IPS DF 19.7 (cell line): ENCODE data around the gene SCUBE1.

Source experiments
- DNase-seq: peaks from one replicate; pipeline ENCODE4 v3.0.0-alpha.2; 2013; ENCODE audit warnings: low read depth, low spot score

The SCUBE1 gene

DNA sequence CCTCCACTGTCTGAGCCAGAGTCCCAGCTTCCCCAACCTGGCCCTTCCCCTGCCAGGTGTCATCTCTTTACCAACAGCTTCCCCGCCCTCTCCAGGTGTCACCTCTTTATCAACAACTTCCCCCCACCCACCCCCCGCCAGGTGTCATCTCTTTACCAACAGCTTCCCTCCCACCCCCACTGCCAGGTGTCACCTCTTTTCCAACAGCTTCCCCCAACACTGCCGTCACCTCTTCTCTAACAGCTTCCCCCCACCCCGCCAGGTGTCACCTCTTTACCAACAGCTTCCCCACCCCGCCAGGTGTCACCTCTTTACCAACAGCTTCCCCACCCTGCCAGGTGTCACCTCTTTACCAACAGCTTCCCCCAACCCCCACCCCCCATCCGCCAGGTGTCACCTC lies 126.4 kb downstream of the SCUBE1 start:
- no peak for DNase-seq

DNA sequence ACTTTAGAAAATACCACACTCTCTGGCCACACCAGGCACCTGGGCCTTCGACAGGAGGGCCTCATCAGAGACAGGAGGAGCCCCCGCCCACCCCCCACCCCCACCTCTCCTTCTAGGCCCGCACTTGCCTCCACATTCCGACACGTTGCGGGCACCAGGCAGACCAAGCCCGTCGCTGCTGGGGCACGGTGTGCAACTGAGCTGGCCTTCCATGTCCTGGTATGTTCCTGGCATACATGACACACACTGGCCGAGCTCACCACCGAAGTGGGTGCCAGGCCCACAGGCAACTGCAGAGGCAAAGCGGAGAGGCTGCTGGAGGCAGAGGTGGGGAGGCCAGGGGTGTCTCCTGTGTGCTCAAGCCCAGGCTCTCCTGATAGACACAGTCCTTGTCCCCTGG lies 129.2 kb downstream of the SCUBE1 start:
- DNase-seq = no peak

DNA sequence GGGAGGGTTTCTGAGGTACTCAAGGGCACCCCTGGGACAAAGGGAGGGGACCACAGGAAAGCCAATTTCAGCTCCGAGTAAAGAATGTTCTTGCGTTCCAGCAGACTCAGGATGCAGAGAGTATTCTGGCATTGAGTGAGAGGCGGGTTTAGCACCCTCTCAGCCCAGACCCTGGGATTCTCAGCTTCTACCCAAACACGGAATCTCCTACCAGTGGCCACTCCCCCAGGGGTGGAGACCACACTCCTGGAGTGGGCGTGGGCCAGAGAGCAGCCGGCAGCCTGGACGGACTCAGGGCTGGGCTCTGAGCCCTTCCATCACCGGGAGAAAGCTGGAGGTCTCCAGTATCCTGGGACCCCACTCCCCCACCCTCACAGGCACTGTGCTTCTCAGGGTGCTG lies 130.1 kb downstream of the SCUBE1 start:
- no peak for DNase-seq

DNA sequence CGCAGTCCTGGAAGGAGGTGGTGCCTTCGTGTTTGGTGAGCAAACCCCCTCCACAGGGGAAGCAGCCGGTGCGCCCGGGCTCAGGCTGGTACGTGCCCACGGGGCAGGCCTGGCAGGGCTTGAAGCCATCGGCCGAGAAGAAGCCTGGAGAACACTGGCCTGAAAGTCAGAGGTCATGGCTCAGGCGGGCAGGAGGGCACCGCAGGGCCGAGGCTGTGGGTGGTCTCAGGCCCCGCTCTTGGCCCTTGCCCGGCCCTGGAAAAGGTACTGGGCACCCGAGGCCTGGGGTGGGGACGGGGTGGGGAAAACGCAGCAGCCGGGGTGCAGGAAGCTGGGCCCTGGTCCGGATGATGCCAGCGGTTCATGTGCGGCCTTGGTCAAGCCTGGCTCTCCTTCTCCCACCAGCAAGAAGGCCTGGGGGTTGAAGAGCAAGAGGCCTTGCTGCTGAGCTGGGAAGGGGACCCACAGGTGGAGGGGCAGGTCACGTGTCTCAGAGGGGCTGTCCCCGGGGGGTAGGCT lies 130.7 kb downstream of the SCUBE1 start:
- DNase-seq = no peak

DNA sequence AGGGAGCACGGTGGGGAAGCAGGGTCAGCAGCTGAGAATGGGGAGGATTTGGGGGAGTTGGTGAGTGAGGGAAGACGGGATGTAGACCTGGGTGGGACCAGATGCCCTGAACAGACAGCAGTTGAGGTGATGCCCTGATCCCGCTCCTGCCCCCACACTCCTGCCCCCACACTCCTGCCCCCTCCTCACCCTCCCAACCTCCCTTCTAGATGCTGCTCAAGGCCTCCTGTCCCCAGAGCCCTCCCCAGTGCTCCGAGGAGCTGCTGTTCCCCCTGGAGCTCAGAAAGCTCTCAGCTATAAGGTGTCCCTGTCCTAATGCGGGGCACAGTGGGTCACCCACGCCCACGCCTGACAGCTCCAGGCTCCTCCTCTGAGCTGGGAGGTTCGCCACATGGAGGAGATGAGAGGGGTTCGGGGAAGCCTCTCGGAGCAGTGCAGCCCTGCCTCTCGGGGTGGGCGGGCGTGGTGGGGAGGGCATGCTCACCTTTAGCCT lies 131.2 kb downstream of the SCUBE1 start:
- no peak for DNase-seq

DNA sequence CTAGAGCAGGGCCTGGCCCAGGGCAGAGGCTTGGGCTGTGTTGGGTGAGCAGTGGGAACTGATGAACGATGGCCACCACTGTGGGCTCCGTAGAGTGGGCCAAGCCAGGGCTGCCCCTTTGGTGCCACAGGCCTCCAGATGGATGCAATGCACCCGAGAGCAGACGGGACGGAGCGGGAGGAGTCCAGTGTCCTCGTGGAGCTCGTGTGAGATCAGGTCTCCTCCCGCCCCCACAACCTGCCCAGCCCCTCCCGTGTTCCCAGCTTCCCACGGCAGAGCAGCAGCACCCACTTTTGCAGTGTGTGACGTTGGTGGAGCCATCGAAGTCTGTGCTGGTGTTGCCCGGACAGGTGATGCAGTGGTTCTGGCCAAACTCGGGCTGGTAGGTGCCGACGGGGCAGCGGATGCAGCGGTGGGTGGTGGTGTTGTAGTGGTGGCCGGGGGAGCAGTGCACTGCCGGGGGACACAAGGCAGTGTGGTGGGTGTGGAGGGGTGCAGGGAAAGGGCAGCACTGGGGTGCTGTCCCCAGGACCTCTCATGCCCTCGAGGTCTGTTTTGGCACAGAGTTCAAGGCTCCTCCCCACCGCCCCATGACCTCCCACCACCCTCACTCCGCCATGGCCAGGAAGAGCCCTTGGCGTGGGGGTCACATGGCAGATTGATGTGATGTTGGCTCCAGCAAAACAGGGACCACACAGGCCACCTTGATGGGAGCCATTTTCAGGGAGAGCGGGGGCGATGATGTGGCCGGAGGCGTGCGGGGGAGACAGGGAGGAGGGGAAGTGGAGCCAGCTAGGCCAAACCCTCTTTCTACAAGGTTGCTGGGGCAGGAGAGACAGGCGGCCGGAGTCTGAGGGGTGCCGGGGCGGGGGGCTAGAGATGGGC lies 132.3 kb downstream of the SCUBE1 start:
- DNase-seq = no peak

DNA sequence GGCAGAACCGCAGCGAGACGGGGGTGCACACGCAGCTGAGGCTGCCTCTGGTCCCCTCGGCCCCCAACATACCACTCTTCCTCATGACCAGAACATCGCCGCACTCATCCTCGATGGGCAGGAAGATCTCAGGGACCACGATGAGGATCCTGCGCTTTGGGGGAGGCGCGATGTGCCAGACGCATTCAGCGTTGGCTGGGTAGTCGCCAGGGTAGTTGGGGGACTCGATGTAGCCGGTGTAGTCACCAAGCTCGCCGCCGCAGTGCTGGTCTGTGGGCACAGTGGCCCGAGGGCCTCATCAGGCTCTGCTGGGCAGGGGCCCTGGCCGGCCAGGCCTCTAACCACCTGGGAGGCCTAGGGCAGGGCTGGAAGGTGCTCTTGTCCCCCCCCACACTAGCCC lies 133.2 kb downstream of the SCUBE1 start:
- no peak for DNase-seq

DNA sequence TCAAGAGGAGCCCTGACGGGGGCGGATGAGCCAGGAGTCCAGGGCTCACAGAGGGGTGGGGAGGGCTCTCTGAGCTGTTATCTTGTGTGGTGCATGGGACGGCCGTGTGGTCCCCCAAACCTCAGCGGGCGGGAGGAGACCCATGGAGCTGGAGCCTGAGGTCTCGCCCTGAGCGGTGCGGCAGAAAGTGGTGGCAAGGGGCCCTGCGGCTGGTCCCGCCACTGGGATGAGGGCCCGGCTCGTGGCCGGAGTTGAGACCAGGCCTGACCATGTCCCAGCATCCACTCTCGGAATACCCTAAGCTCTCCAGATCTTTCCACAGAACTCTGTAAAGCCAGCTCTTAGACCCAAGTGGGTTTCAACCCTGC lies 133.7 kb downstream of the SCUBE1 start:
- no peak for DNase-seq

DNA sequence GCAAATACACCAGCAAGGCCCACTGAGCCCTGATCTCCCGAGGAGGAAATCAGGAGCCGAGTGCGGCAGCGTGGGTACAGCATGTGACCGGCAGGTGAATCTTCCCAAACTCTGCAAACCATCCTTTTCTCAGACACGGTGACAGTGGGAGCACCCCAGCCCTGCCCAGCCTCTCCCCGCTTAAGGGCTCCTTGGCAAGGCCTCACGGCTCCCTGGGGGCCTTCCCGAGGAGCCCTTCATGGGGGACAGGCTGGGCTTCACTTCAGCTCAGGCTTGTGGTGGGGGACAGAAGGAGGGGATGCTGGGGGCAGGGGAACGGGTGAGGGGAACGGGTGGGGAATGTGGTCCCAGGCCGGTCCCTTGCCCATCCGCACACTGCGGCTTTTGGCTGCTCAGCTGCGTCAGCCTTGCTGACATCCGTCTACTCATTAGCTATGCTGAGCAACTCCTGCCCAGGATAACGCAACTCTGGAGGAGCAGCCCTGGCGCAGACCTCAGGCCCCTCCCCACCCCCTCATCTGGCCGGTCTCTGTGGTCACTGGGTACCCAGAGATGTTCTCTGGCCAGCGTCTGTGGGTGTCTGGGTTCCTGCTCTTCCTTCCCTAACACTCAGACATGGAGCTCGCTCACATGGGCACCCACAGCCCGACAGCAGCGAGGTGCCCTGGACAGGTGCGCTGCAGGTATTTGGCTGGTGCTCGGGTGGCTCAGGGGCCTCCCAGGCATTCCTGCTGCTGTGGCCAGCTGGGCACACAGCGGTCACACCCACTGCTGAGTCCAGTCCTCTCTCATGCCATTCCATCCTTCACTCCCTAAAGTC lies 134.3 kb downstream of the SCUBE1 start:
- DNase-seq = no peak

DNA sequence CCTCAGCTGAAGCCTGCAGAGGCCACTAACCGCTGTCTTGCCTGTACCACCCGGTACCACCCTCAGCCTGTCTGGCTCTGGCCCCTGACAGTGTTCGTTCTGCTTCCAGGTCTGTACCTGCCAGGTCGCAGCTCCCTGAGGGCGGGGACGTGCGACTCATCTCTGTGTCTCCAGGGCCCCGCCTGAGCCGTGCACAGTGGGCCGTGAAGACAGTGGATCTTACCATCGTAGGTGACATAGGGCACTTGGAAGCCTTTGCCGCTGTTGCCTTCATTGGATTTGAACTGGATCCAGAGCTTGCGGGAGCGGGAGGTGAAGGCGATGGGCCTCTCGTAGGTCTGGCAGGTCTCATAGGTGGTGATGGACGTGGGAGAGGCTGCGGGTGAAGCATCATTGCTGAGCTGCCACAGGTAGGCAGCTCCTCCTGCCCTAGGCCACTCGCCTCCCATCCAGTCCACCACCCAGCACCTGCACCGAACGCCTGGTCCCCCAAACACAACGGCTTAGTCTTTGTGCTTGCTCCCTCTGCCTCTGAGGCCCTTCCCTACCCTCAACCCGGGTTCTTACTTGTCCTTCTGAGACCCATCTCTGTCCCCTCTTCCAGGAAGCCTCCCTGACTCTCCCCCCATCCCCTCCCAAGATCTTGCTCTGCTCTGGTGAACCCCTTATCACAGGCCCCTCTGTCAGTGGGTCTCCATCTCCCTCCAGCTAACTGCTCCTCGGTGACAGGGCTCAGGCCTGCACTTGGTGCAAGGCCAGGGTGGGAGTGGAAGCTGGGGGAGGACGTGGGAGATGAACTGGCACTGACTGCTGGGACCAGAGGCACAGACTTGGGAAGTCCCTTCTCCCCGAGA lies 135.1 kb downstream of the SCUBE1 start:
- no peak for DNase-seq

DNA sequence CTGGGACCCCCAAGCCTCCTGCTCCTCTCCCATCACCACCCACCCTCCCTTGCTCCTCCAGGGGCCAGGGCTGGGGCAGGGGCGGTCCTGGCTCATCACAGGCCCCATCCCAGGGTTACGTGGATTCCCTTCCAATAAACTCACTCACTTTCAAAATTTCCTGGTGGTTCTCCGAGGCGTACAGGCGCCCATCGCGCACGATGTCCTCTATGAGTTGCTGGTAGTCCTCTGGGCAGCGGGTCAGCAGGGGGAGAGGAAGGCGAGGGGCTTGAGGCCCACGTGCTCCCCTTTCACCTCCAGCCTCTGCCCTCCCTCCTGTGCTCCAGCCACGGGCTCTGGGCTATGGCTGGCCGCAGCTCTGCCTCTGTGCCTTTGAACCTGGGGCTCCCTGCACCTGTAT lies 135.8 kb downstream of the SCUBE1 start:
- no peak for DNase-seq

DNA sequence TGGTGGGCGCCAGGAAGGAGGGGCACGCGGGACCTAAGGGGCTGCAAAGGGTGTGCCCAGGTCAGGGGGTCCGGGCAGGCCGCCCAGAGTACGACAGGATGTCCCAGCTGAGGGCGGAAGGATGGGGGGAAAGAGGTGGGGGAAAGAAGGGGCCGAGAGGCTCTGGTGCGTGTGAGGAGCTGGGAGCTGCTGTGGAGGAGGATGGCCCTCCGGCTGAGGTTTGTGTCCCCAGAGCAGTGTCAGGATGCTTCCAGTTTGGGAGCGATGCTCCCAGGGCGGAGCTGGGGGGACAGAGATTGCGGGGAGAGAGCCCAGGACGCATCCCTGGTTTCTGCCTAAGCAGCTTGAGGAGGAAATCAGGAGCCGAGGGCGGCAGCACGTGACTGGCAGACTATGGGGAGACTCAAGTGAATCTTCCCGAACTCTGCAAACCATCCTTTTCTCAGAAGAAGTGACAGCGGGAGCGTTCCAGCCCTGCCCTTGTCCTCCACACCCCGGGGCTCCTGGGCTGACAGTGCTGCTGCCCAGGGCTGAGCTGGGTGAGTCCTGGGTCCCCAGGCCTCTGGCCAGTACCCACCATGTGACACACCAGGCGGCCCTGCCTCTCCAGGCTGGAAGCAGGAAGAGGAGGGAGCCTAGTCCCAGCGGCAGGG lies 136.5 kb downstream of the SCUBE1 start:
- DNase-seq = no peak

DNA sequence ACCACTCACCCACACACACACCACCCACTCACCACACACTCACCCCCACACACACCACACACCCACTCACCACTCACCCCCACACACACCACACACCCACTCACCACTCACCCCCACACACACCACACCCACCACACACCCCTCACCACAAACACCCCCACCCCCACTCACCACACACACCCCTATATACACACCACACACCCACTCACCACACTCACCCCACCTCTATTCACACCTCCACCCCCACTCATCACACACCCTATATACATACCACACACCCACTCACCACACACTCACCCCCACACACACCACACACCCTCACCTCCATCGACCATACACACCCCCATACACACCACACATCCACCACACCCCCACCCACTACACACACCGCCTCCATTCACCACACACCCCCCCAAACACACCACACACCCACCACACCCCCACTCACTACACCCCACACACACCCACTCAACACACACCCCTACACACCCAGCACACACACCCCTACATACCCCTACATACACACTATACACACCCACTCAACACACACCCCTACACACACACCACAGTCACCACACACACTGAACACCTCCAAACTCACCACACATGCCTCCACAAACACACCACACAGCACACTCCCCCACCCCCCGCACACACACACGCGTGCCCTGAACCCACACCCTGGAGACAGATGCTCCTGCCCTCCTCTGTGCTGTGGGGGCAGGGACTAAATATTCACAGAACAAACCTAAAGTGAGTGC lies 137.2 kb downstream of the SCUBE1 start:
- DNase-seq = no peak

DNA sequence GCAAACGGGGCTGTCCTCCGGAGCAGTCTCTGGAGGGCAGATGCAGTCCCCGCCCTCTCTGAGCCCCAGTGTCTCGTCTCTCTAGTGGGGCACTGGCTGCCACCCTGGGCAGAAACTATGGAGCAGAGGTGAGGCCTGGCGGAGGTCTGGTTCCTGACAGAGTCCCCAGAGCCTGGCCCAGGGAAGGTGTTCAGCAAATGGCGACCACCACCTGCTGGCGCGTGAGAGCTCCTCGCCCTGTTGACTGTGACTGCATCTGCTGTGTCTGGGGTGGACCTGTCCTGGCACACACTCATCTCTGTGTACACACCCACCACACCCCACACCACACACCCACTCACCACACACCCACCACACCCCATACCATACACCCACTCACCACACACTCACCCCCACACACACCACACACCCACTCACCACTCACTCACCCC lies 137.9 kb downstream of the SCUBE1 start:
- no peak for DNase-seq

DNA sequence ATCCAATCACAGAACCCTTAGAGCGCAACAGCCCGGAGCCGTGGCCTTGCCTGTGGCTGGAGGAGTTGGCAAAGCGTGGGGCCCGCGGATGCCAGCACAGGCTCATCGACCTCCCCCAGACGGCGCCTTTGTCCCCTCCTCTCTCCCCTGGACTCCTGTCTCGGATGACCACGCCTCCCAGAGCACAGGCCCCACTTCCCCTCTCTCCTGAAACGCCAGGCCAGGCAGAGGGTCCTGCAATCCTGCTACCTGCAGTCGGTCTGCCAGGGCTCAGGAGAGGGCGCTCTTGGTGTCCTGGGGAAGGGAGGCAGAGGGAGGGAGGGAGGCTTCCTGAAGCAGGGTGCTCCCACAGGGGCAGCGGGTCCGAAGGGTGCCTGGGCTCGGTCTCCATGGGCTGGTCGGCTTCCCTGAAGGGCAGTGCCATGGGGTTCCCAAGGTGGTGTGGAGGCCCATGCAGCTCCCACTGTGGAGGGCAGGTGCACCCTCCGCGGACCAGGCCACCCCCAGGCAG lies 139.6 kb downstream of the SCUBE1 start:
- no peak for DNase-seq

DNA sequence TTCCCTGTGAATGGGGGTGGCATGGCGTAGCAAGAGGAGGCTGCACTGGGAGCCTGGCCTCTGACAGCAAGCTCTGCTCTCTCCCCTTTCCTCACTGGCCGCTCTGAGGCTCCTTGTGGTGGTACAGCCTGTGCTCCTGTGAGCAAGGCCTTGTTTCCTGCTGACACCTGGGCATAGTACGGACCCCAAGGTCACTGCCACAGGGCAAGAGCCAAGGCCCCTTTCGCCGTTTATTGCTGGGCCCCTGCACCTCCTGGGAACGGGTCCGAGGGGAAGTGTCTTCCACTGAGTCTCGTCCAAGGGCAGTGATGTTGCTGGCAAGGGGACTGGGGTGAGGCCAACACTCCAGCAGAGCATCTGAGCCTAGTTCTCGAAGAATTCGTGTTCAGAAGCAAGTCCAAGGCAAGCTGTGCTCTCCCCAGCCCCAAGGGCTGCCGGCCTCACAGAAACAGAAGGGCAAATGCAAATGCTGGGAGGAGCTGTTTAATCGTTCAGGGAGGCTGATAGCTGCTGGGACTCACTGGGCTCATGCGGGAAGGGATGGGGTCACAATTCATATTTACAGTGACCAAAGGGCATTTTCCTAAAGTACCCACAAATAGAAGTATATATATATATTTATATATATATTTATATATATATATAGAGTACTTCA lies 140.3 kb downstream of the SCUBE1 start:
- no peak for DNase-seq

DNA sequence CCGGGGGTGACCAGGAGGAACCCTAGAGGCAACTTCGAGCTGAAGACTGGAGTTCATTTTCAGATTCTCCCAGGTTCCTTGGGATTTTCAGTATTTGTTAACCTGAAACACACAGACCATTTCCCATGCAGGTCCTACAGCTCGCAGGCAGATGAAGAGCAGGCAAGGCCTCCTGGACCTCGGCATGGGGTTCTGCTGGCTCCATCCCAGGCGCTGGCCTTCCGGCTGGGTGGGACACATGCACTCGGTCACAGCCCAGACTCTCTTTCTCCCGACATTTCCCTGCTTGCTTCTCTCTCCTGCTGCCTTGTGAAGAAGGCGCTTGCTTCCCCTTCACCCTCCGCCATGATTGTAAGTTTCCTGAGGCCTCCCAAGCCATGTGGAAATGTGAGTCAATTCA lies 140.8 kb downstream of the SCUBE1 start:
- DNase-seq = no peak

DNA sequence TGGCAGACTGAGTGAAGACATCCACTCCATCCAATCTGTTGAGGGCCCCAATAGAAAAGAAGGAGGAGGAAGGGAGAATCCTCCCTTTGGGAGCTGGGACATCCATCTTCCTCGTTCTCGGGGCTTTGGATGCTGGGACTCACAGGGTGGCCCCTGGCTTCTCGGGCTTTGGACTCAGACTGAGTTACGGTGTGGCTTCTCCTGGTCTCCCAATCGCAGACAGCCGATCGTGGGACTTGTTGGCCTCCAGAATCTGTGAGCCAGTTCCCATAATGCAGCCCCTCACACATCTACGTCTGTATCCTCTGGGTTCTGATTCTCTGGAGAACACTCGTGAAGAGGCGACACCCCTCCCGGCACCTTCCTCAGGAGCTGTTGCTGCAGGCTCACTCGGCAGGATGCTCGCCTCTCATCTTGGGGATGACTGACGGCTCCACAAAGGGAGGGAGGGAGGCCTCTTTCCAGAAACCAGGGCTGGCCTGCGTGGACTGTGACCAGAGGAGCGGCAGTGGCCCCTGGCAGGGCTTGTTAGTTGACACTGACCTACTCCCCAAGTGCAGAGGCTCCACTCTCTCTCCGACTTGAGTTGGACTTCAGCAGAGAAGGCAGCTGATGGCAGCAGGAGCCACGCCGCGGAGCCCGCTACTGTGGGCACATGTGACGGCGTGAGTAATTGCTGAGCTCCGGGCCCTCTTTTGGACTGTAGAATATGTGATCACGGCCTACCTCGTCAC lies 141.5 kb downstream of the SCUBE1 start:
- DNase-seq = no peak

DNA sequence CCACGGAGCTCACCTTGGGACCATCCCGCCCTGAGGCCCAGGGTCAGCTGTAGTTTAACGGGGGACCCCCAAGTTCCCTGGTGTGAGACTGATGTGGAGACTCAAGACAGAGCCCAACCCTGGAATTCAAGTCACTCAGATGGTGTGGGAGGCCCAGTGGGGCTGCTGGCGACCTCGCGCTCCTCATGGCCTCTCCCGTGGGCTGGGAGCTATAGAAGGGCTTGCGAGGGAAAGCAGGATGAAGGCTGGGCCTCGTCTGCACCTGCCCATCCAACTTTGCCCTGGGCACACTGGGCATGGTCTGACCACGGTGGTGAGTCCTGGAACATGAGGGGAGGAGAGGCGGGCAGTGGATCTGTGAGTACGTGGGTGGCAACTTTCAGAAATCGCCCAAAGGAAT lies 142.6 kb downstream of the SCUBE1 start:
- no peak for DNase-seq
